Large intestine (tissue), 3 donors: ENCODE data around the gene C3orf20. TPM values are rescaled to one million over a fixed set of nuclear protein-coding genes. Genes with fewer than 3 reads are reported as not detected.

Experiments
- DNase-seq, 2 donors: peaks; one replicate each; pipeline versions ENCODE4 v3.0.0 to v3.0.0-alpha.2; 2013
- H3K27ac ChIP-seq: one replicate; pipeline ENCODE4 v1.5.1; 2013; ENCODE audit warnings: low read length
- H3K27me3 ChIP-seq: 2 replicates; pipeline ENCODE4 v1.6.1; 2013; ENCODE audit warnings: low read length; ENCODE audit not compliant: control insufficient read depth, insufficient read depth
- H3K36me3 ChIP-seq: 2 replicates; pipeline ENCODE4 v1.6.1; 2013; ENCODE audit warnings: low read length; ENCODE audit not compliant: control insufficient read depth, insufficient read depth
- H3K4me1 ChIP-seq: one replicate; pipeline ENCODE4 v1.6.1; 2013; ENCODE audit warnings: low read length; ENCODE audit not compliant: control insufficient read depth, insufficient read depth
- H3K4me3 ChIP-seq: one replicate; pipeline ENCODE4 v1.5.1; 2013; ENCODE audit warnings: low read length
- H3K9me3 ChIP-seq: one replicate; pipeline ENCODE4 v1.6.1; 2013; ENCODE audit warnings: mild to moderate bottlenecking, low read depth, low read length, moderate library complexity; ENCODE audit not compliant: control insufficient read depth
- WGBS: methylation state at CpG from one replicate; pipeline ENCODE4 v1.1.5; 2013; ENCODE audit warnings: low lambda C conversion rate; ENCODE audit not compliant: insufficient coverage; 5-methylcytosine and 5-hydroxymethylcytosine counted together
- polyA plus RNA-seq: library from polyadenylated mRNA; unstranded; fragments of 120-200 nt; gene quantifications from one replicate; pipeline ENCODE4 v1.2.1, GENCODE V29; 2013

Gene C3orf20
- polyA plus RNA-seq, 1 donor = not detected

GRCh38 chr3:14766428-14767244 lies 91.7 kb downstream of the C3orf20 start:
- H3K9me3 ChIP-seq = no peaks in the 10 kb centered on the region
- no peaks in the 10 kb centered on the region for H3K27me3 ChIP-seq
- WGBS = no CpG with 5 or more reads among the region's 23 CpGs
- no peaks in the 10 kb centered on the region for H3K4me1 ChIP-seq
- H3K27ac ChIP-seq = no peak overlapping the region
- no peaks in the 10 kb centered on the region for H3K36me3 ChIP-seq
- H3K4me3 ChIP-seq = no peak overlapping the region
- DNase-seq = no peak

GRCh38 chr3:14767245-14768051 lies 92.5 kb downstream of the C3orf20 start:
- Histone ChIP-seq H3K4me3 (no peak overlapping the region), H3K27ac (no peak overlapping the region), H3K9me3 (no peaks in the 10 kb centered on the region), H3K4me1 (no peaks in the 10 kb centered on the region), H3K27me3 (no peaks in the 10 kb centered on the region), H3K36me3 (no peaks in the 10 kb centered on the region)
- WGBS = no CpG with 5 or more reads among the region's 9 CpGs
- DNase-seq = no peak

- WGBS = no CpG with 5 or more reads among the region's 11 CpGs
- no peaks in the 10 kb centered on the region for H3K27me3 ChIP-seq
- H3K9me3 ChIP-seq = no peaks in the 10 kb centered on the region
- no peak for DNase-seq
- no peaks in the 10 kb centered on the region for H3K4me1 ChIP-seq
- no peaks in the 10 kb centered on the region for H3K36me3 ChIP-seq
- H3K27ac ChIP-seq = no peak overlapping the region
- H3K4me3 ChIP-seq = no peak overlapping the region
These were observed 93.3 kb downstream of the C3orf20 start for GRCh38 chr3:14768182-14768790.

- Histone ChIP-seq H3K4me3 (no peak overlapping the region), H3K4me1 (no peaks in the 10 kb centered on the region), H3K27ac (no peak overlapping the region), H3K27me3 (no peaks in the 10 kb centered on the region), H3K36me3 (no peaks in the 10 kb centered on the region), H3K9me3 (no peaks in the 10 kb centered on the region)
- 60% methylated on average over 1 of the region's 6 CpGs for WGBS
- no peak for DNase-seq
These were observed 93.9 kb downstream of the C3orf20 start for GRCh38 chr3:14768881-14769280.

GRCh38 chr3:14769544-14770325 lies 94.8 kb downstream of the C3orf20 start:
- no peaks in the 10 kb centered on the region for H3K4me1 ChIP-seq
- H3K36me3 ChIP-seq = no peaks in the 10 kb centered on the region
- no peak overlapping the region for H3K4me3 ChIP-seq
- no peak for DNase-seq
- no peaks in the 10 kb centered on the region for H3K27me3 ChIP-seq
- no peaks in the 10 kb centered on the region for H3K9me3 ChIP-seq
- no peak overlapping the region for H3K27ac ChIP-seq
- WGBS = no CpG with 5 or more reads among the region's 11 CpGs

GRCh38 chr3:14770591-14770990 lies 95.7 kb downstream of the C3orf20 start:
- no peaks in the 10 kb centered on the region for H3K9me3 ChIP-seq
- 100% methylated on average over 1 of the region's 7 CpGs for WGBS
- no peak overlapping the region for H3K4me3 ChIP-seq
- H3K4me1 ChIP-seq = no peaks in the 10 kb centered on the region
- no peaks in the 10 kb centered on the region for H3K27me3 ChIP-seq
- H3K27ac ChIP-seq = no peak overlapping the region
- no peak for DNase-seq
- H3K36me3 ChIP-seq = no peaks in the 10 kb centered on the region

GRCh38 chr3:14771593-14772497 lies 96.9 kb downstream of the C3orf20 start:
- no peak for DNase-seq
- Histone ChIP-seq H3K27me3 (no peaks in the 10 kb centered on the region), H3K9me3 (no peaks in the 10 kb centered on the region), H3K4me3 (no peak overlapping the region), H3K4me1 (no peaks in the 10 kb centered on the region), H3K27ac (no peak overlapping the region), H3K36me3 (no peaks in the 10 kb centered on the region)
- no CpG with 5 or more reads among the region's 18 CpGs for WGBS

- no peak for DNase-seq
- no peaks in the 10 kb centered on the region for H3K36me3 ChIP-seq
- no peaks in the 10 kb centered on the region for H3K4me1 ChIP-seq
- H3K4me3 ChIP-seq = no peak overlapping the region
- no CpG with 5 or more reads among the region's 16 CpGs for WGBS
- no peaks in the 10 kb centered on the region for H3K27me3 ChIP-seq
- H3K9me3 ChIP-seq = no peaks in the 10 kb centered on the region
- no peak overlapping the region for H3K27ac ChIP-seq
These were observed 97.7 kb downstream of the C3orf20 start for GRCh38 chr3:14772533-14773138.

GRCh38 chr3:14773281-14773680 lies 98.3 kb downstream of the C3orf20 start:
- Histone ChIP-seq H3K27ac (no peak overlapping the region), H3K9me3 (no peaks in the 10 kb centered on the region), H3K4me1 (no peaks in the 10 kb centered on the region)

More at GRCh38 chr3:14773281-14773680, 98.3 kb downstream of the C3orf20 start:
- no peak for DNase-seq
- H3K4me3 ChIP-seq = no peak overlapping the region
- no peaks in the 10 kb centered on the region for H3K27me3 ChIP-seq
- no peaks in the 10 kb centered on the region for H3K36me3 ChIP-seq
